Liver (tissue), 3 donors: ENCODE measurements around the gene TCHHL1.

Experiments
- CTCF ChIP-seq: fragments of 150-350 bp; IDR thresholded peaks from 2 replicates; pipeline ENCODE4 v1.5.1; 2017; ENCODE audit warnings: improper control_type of control experiment, low read depth, low read length; ENCODE audit not compliant: missing input control
- EGR1 ChIP-seq, 2 donors: IDR thresholded peaks; 2 replicates each; pipeline ENCODE4 v1.6.1; 2016 to 2018; ENCODE audit warnings: antibody characterized with exemption in 2 of 2, low read depth in 2 of 2
- FOXA1 ChIP-seq: IDR thresholded peaks from 2 replicates; pipeline ENCODE4 v1.6.1; 2016; ENCODE audit warnings: antibody characterized with exemption
- RAD21 ChIP-seq, 2 donors: IDR thresholded peaks; 2 replicates each; pipeline ENCODE4 v1.6.1; 2016; ENCODE audit warnings: antibody characterized with exemption in 2 of 2, mild to moderate bottlenecking in 2 of 2
- REST ChIP-seq: IDR thresholded peaks from 2 replicates; pipeline ENCODE4 v1.6.1; 2016; ENCODE audit warnings: antibody characterized with exemption, mild to moderate bottlenecking
- TAF1 ChIP-seq: conservative IDR thresholded peaks from 2 replicates; pipeline ENCODE4 v1.6.1; 2016; ENCODE audit warnings: antibody characterized with exemption, mild to moderate bottlenecking
- YY1 ChIP-seq: IDR thresholded peaks from 2 replicates; pipeline ENCODE4 v1.6.1; 2016; ENCODE audit warnings: antibody characterized with exemption, mild to moderate bottlenecking
- donor health status: healthy.
- donor health status: healthy.

GRCh38 chr1:152078831-152079441 is 9.9 kb downstream of the TCHHL1 start:
- TF ChIP-seq CTCF (no peak), YY1 (no peak), REST (no peak), EGR1 (IDR thresholded peaks at IDR 0.05; ENCODE audit: low read depth in 2 of 2) (no peak), TAF1 (no peak), FOXA1 (no peak), RAD21 (IDR thresholded peaks at IDR 0.05) (no peak)
